Measurements from ENCODE around the gene MIPOL1. TPM values are rescaled to one million over a fixed set of nuclear protein-coding genes. Genes with fewer than 3 reads are reported as not detected.
A peak's percentile ranks its signal among the peaks of the same experiment; 100 is the strongest.

MIPOL1 gene
- total and polyA plus RNA-seq, 9 of the 15 experiments (the other 6 are each of a cell fraction or from before 2014, with no cell fraction given) = 6.7 to 21.9 (median 12.4) TPM

- H3K4me2 ChIP-seq (ENCODE audit: insufficient read depth, low read length) = no peak overlapping the region
- TF ChIP-seq BDP1 (IDR thresholded peaks at IDR 0.05; ENCODE audit: insufficient read depth, insufficient read length) (no peak), ZBTB33 (CRISPR knock-in tag; IDR thresholded peaks at IDR 0.05) (peak; percentile 79; the same call in 1 of the 2 replicates), ETV5 (CRISPR knock-in tag; IDR thresholded peaks at IDR 0.05; ENCODE audit: low read depth) (no peak), PHF21A (IDR thresholded peaks at IDR 0.05; ENCODE audit: borderline replicate concordance, low read depth) (no peak), KDM5B (IDR thresholded peaks at IDR 0.05; ENCODE audit: insufficient replicate concordance, low read depth, low read length) (no peak), ZNF239 (CRISPR knock-in tag; IDR thresholded peaks at IDR 0.05) (no peak), ZNF316 (IDR thresholded peaks at IDR 0.05) (peak; percentile 42; the same call in 1 of the 2 replicates), RBM25 (IDR thresholded peaks at IDR 0.05; ENCODE audit: low read depth, low read length, severe bottlenecking) (no peak), YY1 (IDR thresholded peaks at IDR 0.05; ENCODE audit: borderline replicate concordance in 1 of 3, control insufficient read depth in 1 of 3, extremely low read depth in 1 of 3, insufficient read depth in 3 of 3, insufficient read length in 1 of 3, insufficient replicate concordance in 2 of 3, low read depth in 1 of 3, low read length in 2 of 3) (no peak), TAL1 (IDR thresholded peaks at IDR 0.05) (no peak)
- H3K36me3 ChIP-seq (ENCODE audit: control insufficient read depth, insufficient read depth, low read length) = no peaks in the 10 kb centered on the region
- 64% methylated on average over 6 of the region's 6 CpGs for WGBS (ENCODE audit: insufficient coverage, low coverage, missing lambda C conversion rate)
- DNase-seq (ENCODE audit: extremely low read depth in 1 of 4, low spot score in 3 of 4) (no peak), ATAC-seq (no peak), FAIRE-seq (no peak)
- no peaks in the 10 kb centered on the region for H3K27me3 ChIP-seq (ENCODE audit: control insufficient read depth in 2 of 2, insufficient read depth in 2 of 2, low read length in 2 of 2)
- ChIA-PET POLR2A (interaction anchor here (0.7 kb wide), 1 partner anchor 43 kb away, joined by 3 read pairs; no protein-coding TSS in a partner anchor), CTCF (ENCODE audit: low intra/inter-chr PET ratio) (no interaction called here)
- peaks cover 9% of the 10 kb centered on the region; the same call in 2 of the 3 replicates for H3K79me2 ChIP-seq (ENCODE audit: control insufficient read depth, insufficient read depth, low read length)
- H2AFZ ChIP-seq (ENCODE audit: low read depth, low read length) = no peak overlapping the region
- BruUV-seq (replicated peaks) = no TSS peak
- intact Hi-C loops (cut with micrococcal nuclease) (no loop called here), in situ Hi-C loops (cut with MboI) (no loop called here)
- no peak overlapping the region for H3K27ac ChIP-seq (ENCODE audit: extremely low read depth, low read depth, low read length)
- no peak overlapping the region for H3K9ac ChIP-seq (ENCODE audit: insufficient read depth in 1 of 2, low read depth in 2 of 2, low read length in 2 of 2)
- H3K9me1 ChIP-seq (ENCODE audit: control insufficient read depth, insufficient read depth, low read length) = no peaks in the 10 kb centered on the region
- H3K4me3 ChIP-seq = no peak overlapping the region
- H4K20me1 ChIP-seq (replicated peaks; ENCODE audit: control insufficient read depth, insufficient read depth, low read length) = no peaks in the 10 kb centered on the region
- H3K4me1 ChIP-seq (replicated peaks in 1 of 2; ENCODE audit: control insufficient read depth in 2 of 2, insufficient read depth in 2 of 2, low read length in 2 of 2) = no peaks in the 10 kb centered on the region
- H3K9me3 ChIP-seq (replicated peaks; ENCODE audit: control insufficient read depth, insufficient read depth, low read depth, low read length) = peaks cover 8% of the 10 kb centered on the region
Observed at GRCh38 chr14:37210448-37210847, 12.7 kb downstream of the MIPOL1 start.

Measured in K562 (cell line).